ENCODE data around the gene IL23A. TPM values are rescaled to one million over a fixed set of nuclear protein-coding genes. Genes with fewer than 3 reads are reported as not detected.
"Not testable (repeated sequence)": the region's sequence is repeated elsewhere in the genome, so short reads cannot be mapped to it uniquely, and the experiment has no call there.

Gene IL23A
- total RNA-seq, 1 experiment from 2014 or later, result 0.41 TPM

- ChIA-PET POLR2A (no interaction called here), CTCF (interaction anchor here (0.7 kb wide), 1 partner anchor 131 kb away, joined by 6 read pairs; no protein-coding TSS in a partner anchor)
- TF ChIP-seq TCF7L2 (IDR thresholded peaks at IDR 0.05; ENCODE audit: low read depth, low read length) (no peak), REST (IDR thresholded peaks at IDR 0.05; ENCODE audit: insufficient read depth in 1 of 2, low read depth in 2 of 2, low read length in 1 of 2) (no peak), SIN3A (IDR thresholded peaks at IDR 0.05; ENCODE audit: borderline replicate concordance, insufficient read depth, low read depth, low read length) (no peak), POLR2AphosphoS5 (IDR thresholded peaks at IDR 0.05; ENCODE audit: low read depth, low read length) (no peak)
- TF ChIP-seq, protein P1, sequence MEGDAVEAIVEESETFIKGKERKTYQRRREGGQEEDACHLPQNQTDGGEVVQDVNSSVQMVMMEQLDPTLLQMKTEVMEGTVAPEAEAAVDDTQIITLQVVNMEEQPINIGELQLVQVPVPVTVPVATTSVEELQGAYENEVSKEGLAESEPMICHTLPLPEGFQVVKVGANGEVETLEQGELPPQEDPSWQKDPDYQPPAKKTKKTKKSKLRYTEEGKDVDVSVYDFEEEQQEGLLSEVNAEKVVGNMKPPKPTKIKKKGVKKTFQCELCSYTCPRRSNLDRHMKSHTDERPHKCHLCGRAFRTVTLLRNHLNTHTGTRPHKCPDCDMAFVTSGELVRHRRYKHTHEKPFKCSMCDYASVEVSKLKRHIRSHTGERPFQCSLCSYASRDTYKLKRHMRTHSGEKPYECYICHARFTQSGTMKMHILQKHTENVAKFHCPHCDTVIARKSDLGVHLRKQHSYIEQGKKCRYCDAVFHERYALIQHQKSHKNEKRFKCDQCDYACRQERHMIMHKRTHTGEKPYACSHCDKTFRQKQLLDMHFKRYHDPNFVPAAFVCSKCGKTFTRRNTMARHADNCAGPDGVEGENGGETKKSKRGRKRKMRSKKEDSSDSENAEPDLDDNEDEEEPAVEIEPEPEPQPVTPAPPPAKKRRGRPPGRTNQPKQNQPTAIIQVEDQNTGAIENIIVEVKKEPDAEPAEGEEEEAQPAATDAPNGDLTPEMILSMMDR (IDR thresholded peaks at IDR 0.05), result no peak
- Histone ChIP-seq H3K9me3 (ENCODE audit: control insufficient read depth, insufficient read depth, low read depth, low read length) (no peaks in the 10 kb centered on the region), H3K27me3 (ENCODE audit: control insufficient read depth, insufficient read depth, low read length) (no peaks in the 10 kb centered on the region), H3K4me1 (ENCODE audit: control insufficient read depth, insufficient read depth, low read length) (no peaks in the 10 kb centered on the region), H3K36me3 (ENCODE audit: control insufficient read depth, insufficient read depth, low read length) (peaks cover 4% of the 10 kb centered on the region; the same call in 1 of the 2 replicates), H3K27ac (ENCODE audit: low read length) (no peak overlapping the region), H3K4me3 (ENCODE audit: low read depth in 2 of 2, low read length in 2 of 2) (no peak overlapping the region)
- DNase-seq (ENCODE audit: low read depth, low spot score) (no peak), ATAC-seq (no peak)
- in situ Hi-C loops (cut with HindIII; ENCODE audit: low pct_unique_long_range_greater_than_20kb, low sequenced_read_pairs) (no loop called here), intact Hi-C loops (cut with micrococcal nuclease; ENCODE audit: unreplicated experiment) (no loop called here)
- no TSS peak for BruUV-seq (replicated peaks)
These were observed 17.7 kb upstream of the IL23A start for GRCh38 chr12:56321027-56321426.

DNA sequence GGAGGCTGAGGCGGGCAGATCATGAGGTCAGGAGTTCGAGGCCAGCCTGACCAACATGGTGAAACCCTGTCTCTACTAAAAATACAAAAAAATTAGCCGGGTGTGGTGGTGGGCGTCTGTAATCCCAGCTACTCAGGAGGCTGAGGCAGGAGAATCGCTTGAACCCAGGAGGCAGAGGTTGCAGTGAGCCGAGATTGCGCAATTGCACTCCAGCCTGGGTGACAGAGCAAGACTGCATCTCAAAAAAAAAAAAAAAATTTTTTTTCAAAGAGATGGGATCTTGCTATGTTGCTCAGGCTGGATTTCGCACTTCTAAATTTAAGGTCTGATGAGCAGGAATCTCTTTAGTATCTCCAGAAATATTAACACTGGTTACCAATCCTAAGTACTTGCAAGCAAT is 17.1 kb upstream of the IL23A start:
- H3K9me3 ChIP-seq (ENCODE audit: control insufficient read depth, insufficient read depth, low read depth, low read length); H3K36me3 ChIP-seq (ENCODE audit: control insufficient read depth, insufficient read depth, low read length); H3K27ac ChIP-seq (ENCODE audit: low read length); in situ Hi-C loops (cut with HindIII; ENCODE audit: low pct_unique_long_range_greater_than_20kb, low sequenced_read_pairs); DNase-seq (ENCODE audit: low read depth, low spot score); H3K4me1 ChIP-seq (ENCODE audit: control insufficient read depth, insufficient read depth, low read length); ATAC-seq; H3K27me3 ChIP-seq (ENCODE audit: control insufficient read depth, insufficient read depth, low read length); POLR2A ChIA-PET; intact Hi-C loops (cut with micrococcal nuclease; ENCODE audit: unreplicated experiment); BruUV-seq (replicated peaks); H3K4me3 ChIP-seq (ENCODE audit: low read depth in 2 of 2, low read length in 2 of 2): not testable (repeated sequence)
- CTCF ChIA-PET, result interaction anchor here (0.7 kb wide), 1 partner anchor 130 kb away, joined by 6 read pairs; no protein-coding TSS in a partner anchor

DNA sequence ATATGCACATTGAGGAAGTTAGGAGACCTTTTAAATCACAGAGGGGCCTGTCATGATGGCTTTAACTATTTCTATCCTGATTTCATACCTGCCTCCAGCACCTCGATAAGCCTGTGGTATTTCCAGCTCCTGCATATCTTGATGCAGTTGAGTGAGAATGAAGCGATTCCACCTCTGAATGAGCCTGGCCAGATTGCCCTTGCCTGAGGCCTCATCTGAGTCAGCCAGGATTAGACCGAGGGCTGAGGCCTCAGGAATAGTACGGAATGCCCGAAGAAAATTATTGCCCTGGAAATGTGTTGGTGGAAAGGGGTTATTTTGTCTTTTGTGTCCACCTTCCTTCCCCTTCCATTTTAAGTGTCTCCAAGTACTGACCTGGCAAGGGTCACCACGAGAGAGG is 14.5 kb upstream of the IL23A start:
- ChIA-PET POLR2A (no interaction called here), CTCF (no interaction called here)
- H3K4me1 ChIP-seq (ENCODE audit: control insufficient read depth, insufficient read depth, low read length), result no peaks in the 10 kb centered on the region
- no peaks in the 10 kb centered on the region for H3K9me3 ChIP-seq (ENCODE audit: control insufficient read depth, insufficient read depth, low read depth, low read length)
- no peak overlapping the region for H3K27ac ChIP-seq (ENCODE audit: low read length)
- in situ Hi-C loops (cut with HindIII; ENCODE audit: low pct_unique_long_range_greater_than_20kb, low sequenced_read_pairs), result no loop called here
- ATAC-seq (no peak), DNase-seq (ENCODE audit: low read depth, low spot score) (no peak)
- peaks cover 4% of the 10 kb centered on the region; the same call in 1 of the 2 replicates for H3K36me3 ChIP-seq (ENCODE audit: control insufficient read depth, insufficient read depth, low read length)
- BruUV-seq (replicated peaks), result no TSS peak
- H3K4me3 ChIP-seq (ENCODE audit: low read depth in 2 of 2, low read length in 2 of 2), result no peak overlapping the region
- H3K27me3 ChIP-seq (ENCODE audit: control insufficient read depth, insufficient read depth, low read length), result no peaks in the 10 kb centered on the region
- TF ChIP-seq TCF7L2 (IDR thresholded peaks at IDR 0.05; ENCODE audit: low read depth, low read length) (no peak), REST (IDR thresholded peaks at IDR 0.05; ENCODE audit: insufficient read depth in 1 of 2, low read depth in 2 of 2, low read length in 1 of 2) (no peak), POLR2AphosphoS5 (IDR thresholded peaks at IDR 0.05; ENCODE audit: low read depth, low read length) (no peak), SIN3A (IDR thresholded peaks at IDR 0.05; ENCODE audit: borderline replicate concordance, insufficient read depth, low read depth, low read length) (no peak)
- TF ChIP-seq, protein P1 (IDR thresholded peaks at IDR 0.05), result no peak
- intact Hi-C loops (cut with micrococcal nuclease; ENCODE audit: unreplicated experiment), result no loop called here
